T1000 (cell line): Measurements from ENCODE around the gene TNNC2.
A peak's percentile ranks its signal among the peaks of the same experiment; 100 is the strongest.
"Not testable (repeated sequence)": the region's sequence is repeated elsewhere in the genome, so short reads cannot be mapped to it uniquely, and the experiment has no call there.

Experiments used
- DNase-seq: peaks from one replicate; lab custom pipeline; 2025; ENCODE audit warnings: mixed read lengths; lab: John Stamatoyannopoulos, UW

TNNC2 gene

DNA sequence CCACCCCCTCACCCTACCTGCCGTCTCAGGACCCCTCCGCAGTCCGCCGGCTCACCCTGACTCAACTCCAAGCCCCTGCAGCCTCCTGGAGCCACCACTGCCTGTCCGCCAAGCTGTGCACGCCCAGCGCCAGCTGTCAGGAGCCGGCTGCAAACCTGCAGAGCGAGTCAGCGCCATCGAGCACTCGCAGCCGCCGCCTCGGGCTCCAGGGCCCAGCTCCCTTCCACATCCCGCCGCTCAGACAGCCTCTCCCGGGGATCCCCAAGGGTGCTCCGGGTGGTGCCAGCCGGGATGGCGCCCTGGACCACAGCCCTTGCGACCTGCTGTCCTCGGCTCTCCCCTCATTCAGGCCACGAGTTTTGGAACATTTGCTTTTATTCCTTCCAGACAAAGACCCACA, 4.3 kb downstream of the TNNC2 start:
- DNase-seq, result peak; percentile 41

DNA sequence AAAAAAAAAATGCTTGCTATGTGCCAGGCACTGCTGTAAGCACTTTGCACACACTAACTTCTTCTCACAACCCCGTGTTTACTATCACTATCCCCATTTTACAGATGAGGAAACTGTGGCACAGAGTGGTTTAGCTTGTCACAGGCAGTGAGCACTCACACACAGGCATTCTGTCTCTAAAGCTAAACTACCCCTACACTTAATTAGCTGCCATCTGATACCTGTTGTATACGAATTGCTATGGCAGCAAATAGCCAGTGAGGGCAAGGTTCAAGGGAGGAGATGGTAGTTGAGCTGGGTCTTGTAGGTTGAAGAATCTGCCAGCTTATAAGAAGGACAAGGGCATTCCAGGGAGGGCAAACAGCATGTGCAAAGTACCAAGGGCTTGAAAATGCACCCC, 5.2 kb downstream of the TNNC2 start:
- no peak for DNase-seq

DNA sequence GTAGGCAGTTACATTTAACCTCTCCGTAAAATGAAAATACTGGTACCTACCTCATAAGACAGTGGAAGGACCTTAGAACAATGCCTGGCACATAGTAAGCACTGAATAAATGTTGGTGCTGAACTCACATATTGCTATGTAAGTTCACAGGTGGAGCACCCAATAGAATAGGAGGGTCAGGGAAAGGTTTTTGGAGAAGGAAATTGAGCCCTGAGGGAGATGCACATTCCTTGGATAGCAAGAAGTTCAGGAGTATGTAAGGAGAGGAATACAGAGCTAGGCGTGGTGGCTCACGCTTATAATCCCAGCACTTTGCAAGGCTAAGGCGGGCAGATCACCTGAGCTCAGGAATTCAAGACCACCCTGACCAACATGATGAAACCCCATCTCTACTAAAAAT, 7.6 kb downstream of the TNNC2 start:
- no peak for DNase-seq

DNA sequence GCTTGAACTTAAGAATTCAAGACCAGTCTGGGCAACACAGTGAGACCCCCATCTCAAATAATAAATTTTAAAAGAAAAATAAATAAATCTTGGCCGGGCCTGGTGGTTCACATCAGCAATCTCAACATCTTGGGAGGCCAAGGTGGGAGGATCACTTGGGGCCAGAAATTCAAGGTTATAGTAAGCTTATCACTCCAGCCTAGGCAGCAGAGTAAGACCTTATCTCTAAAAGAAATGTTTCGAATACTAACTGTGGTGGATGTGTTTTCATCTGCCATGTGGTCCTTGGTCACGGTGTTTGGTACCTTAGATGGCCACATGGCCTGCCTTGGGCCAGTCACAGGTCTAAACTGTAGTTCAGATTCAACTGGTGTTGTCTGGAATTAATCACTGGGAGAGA, 8.9 kb downstream of the TNNC2 start:
- DNase-seq, result no peak

DNA sequence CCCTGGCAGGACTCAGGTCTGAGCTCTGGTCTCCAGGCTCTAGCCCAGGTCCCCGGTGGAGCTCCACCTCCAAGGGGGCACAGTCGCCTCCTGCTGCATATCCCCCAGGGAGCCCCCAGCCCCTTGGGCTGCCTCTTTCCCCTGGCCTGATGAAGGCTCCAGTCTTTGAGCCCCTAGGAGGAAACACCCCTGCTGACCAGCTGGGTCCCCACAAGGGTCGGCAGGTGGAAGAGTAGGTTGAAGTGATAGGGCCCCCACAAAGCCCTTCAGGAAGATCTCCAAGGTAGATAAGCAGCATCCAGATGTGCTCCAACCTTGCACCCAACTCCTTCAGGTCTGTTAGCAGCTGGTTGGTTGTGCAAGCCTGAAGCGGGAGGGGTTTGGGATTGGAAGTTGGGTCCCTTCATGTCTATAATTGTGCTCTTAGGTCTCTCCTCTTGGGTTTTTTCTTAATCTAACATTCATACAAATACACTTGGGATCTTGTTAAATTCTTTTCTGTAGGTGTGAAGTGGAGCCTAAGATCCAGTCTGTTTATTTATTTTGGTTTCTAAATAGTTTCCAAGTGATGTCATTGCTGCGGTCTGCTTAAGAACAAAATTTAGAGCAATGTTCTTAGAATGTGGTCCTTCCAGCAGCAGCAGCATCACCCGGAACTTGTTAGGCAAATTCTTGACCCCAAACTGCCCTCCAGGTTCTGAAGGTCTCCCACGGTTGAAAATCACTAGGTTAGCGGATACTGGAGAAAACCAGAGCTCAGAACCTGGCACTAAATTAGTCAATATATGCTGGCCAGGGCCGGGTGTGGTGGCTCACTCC, 9.5 kb downstream of the TNNC2 start:
- peak; percentile 63 for DNase-seq

DNA sequence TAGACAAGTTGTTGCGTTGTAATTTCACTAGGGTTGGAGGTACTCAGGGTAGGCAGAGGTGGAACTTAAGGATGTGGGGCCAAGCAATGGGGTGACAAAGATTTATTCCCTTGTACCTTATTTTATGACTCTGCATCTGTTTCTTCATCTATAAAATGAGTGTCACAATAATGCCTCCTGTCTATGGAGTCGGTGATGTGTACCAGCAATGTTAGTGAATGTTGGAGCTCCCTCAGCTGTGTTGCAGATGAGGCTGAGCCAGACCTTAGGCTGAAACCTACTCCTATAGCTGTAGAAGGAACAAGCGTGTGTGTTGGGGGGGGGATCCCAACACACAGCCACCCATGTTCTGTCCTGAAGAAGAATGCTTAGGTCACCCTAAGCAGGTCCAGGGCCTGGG, 10.2 kb downstream of the TNNC2 start:
- no peak for DNase-seq

DNA sequence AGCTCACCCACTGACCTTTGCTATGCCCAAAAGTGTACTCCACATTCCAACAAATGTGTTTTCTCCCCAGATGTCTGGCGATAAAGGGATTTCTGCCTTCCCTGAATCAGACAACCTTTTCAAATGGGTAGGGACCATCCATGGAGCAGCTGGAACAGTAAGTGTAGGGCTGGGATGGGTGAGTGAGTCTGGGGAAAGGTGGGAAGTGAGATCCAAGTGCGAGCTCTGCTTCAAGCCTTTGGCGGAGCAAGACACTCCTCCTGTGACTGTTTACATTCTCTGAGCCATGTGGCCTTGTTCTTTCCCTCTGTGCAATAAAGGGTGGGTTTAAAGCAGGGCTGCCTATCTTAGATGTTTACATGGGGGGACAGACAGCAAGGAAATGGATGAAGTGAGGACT, 12.8 kb downstream of the TNNC2 start:
- no peak for DNase-seq

DNA sequence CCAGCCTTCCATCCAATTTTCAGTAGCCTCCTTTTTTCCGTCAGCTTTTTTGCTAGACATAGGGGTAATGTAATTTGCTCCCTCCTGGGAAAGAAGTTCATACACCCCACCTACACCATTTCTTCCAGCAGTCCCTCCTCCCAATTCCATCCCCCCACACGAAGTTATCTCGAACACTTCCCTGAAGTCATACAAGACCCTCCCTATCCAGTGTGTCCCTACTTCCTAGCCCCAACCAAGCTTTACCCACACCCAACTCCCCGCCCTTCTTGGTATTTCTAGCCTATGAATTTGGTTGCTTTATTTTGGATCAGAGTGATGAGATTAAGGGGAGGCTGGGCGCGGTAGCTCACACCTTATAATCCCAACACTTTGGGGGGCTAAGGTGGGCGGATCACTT, 13.6 kb downstream of the TNNC2 start:
- DNase-seq, result no peak

DNA sequence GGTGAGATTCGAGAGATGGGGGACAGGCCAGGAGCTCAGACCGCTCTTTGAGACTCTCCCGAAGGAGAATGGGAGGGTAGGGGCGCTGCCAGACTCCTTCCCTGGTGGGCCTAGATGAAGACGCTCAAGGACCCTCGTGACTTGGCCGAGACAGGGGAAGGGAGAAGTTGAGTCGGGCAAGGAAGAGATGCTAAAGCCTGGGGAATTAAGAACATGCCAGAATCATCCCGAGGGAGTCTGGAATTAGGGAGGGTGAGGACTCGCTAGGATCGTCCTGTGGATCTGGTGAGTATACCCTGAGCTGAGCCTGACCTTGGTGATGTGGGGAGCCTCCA, 14.1 kb downstream of the TNNC2 start:
- no peak for DNase-seq

DNA sequence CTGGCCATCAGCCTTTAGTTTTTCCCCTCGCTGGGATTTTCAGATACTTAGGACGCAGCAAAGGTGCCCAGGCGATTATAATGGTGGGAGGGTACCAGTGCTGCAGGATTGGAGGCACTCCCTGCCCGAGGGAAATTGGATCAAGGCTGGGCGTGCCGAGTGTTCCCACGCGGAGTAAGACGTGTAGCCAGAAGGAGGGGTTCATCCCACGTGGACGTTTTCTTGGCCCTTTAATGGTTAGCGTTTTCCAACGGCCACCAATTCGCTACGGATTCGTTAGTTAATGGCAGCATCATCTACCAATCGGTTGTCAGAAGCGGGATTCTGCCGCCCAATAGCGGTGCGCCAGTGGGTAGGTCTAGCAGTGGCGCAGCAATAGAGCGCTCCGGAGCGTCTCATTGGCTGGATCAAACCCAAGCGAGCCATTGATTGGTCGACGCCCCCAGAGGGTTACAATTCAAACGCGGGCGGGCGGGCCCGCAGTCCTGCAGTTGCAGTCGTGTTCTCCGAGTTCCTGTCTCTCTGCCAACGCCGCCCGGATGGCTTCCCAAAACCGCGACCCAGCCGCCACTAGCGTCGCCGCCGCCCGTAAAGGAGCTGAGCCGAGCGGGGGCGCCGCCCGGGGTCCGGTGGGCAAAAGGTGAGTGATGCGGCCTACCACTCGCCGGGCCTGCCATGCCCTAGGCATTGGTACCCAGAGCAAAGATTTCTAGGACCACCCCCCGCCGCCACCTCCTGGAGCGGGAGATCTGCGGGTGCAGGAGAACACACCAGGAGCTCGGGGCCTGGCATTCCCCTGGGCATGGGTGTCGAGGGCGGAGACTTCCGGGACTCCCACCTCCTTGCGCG, 14.7 kb downstream of the TNNC2 start, which contains the start of gene UBE2C:
Gene UBE2C, plus strand, starts transcription at position 488 of the 849 bp plus-strand sequence. Its CDS starts 52 bp downstream, at position 540.
- peak; percentile 99 for DNase-seq

DNA sequence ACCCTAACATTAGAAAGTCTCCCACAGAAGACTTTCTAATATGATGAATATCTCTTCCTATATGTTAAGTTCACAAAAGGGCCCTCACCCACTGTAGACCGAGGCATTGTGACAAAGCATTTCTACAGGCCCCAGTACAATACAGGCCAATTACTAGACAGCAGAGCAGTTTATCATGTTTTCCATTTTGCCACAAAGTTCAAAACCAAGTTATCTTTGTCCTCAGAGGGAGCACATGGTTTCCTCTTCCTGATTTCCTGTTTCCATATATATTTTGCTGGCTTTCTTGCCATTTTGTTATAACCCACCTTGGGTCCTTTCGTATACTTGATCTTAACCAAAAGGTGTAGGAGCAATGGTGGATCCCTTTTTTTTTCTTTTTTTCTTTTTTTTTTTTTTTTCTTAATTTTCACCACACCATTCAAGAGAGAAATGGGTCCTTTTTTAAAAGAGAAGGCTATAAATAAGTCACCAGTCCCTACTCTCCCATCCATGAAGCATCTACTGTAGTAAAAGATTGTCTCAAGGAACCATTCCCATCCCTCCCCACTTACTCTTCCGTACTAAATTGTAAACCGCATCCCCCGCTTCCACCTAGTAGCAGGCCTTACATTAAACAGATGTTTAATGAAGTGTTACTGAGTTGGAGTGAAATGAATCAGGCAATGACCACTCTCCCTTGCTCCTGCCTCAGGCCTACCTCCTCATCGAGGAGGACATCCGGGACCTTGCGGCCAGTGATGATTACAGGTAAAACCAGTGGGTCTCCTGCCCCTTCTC, 16.7 kb downstream of the TNNC2 start:
- no peak for DNase-seq

DNA sequence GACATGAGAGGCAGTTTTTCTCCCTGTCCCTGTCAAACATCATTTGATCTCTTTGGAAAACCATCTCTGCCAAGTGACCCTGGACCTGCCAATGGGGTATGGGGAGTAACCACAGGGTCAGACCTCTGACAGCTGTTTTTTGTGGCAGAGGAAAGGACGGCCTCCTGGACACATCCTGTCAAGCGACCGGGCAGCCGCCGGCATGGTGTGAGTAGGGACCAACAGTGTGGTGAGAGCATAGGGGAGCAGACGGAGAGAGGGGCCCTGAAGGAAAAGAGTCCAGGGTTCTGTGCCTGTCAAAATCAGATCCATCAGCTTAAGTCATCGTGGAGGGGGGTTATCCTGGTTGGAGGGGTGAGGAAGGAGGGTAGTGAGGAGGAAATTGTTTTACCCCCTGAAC, 25.3 kb downstream of the TNNC2 start:
- no peak for DNase-seq

DNA sequence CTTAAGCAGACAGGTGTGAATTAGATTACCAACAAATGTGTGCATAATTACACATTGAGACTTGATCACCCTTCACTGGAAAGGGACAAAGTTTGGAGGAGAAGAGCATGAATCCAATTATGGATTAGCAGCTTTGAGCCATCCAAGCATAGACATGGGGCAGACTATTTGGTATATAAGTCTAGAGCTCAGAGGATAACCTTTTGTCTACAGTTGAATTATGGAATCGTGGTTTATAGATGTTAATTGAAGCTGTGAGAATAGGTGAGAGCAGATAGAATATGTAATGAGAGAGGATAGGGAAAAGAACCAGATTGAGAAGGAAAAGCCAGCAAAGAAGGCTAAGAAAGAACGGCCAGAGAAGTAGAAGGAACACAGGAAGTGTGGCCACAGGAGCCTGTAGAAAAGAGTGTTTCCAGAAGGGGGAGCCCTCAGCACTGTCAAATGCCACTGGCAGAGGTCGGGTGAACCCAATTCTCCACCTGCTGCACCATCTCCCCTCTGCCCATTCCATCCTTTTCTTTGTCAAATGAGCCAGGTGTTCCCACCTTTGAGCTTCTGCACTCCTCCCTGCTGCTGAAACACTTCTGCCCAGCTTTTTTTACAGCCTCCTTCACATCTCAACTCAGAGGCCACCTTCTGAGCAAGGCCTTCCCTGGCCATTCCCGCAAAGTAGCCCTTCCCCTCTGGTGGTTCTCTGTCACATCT, 28.0 kb downstream of the TNNC2 start:
- DNase-seq, result peak; percentile 30

DNA sequence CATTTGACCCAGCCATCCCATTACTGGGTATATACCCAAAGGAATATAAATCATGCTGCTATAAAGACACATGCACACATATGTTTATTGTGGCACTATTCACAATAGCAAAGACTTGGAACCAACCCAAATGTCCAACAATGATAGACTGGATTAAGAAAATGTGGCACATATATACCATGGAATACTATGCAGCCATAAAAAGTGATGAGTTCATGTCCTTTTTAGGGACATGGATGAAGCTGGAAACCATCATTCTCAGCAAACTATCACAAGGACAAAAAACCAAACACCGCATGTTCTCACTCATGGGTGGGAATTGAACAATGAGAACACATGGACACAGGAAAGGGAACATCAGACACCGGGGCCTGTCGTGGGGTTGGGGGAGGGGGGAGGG, 29.2 kb downstream of the TNNC2 start:
- DNase-seq, result not testable (repeated sequence)

DNA sequence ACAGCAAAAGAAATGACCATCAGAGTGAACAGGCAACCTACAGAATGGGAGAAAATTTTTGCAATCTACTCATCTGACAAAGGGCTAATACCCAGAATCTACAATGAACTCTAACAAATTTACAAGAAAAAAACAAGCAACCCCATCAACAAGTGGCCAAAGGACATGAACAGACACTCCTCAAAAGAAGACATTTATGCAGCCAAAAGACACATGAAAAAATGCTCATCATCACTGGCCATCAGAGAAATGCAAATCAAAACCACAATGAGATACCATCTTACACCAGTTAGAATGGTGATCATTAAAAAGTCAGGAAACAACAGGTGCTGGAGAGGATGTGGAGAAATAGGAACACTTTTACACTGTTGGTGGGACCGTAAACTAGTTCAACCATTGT, 29.6 kb downstream of the TNNC2 start:
- DNase-seq, result not testable (repeated sequence)

DNA sequence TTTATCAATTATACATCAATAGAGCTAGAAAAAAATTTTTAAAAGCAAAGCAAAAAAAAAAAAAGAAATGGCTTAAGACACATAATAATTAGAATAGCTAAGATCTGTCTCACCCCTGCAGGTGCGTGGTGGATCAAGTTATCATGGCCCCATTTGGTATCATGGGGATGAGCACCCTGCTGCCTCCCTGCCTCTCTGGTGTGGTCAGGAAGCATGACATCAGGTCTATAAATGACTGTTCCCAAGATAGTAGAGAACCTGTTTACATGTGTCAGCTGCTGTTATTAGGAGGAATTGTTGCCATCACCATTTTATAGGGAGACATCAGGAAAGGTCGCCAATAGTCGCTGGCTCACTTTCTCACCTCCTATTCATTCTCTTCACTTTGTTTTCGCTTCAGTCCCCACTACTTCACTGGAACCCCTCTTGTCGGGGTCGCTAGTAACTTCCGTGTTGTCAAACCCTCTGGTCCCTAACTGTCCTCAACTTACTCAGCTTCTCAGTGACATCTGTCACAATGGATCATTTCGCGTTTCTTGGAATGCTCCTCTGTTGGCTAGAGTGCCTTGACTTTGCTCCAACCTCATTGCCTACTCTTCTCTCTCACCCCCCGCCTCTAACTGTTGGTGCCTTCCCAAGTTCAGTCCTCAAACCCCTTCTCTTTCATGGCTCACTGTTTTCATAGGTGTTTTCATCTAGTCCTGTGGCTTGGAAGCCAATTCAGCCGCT, 30.6 kb downstream of the TNNC2 start:
- no peak for DNase-seq

DNA sequence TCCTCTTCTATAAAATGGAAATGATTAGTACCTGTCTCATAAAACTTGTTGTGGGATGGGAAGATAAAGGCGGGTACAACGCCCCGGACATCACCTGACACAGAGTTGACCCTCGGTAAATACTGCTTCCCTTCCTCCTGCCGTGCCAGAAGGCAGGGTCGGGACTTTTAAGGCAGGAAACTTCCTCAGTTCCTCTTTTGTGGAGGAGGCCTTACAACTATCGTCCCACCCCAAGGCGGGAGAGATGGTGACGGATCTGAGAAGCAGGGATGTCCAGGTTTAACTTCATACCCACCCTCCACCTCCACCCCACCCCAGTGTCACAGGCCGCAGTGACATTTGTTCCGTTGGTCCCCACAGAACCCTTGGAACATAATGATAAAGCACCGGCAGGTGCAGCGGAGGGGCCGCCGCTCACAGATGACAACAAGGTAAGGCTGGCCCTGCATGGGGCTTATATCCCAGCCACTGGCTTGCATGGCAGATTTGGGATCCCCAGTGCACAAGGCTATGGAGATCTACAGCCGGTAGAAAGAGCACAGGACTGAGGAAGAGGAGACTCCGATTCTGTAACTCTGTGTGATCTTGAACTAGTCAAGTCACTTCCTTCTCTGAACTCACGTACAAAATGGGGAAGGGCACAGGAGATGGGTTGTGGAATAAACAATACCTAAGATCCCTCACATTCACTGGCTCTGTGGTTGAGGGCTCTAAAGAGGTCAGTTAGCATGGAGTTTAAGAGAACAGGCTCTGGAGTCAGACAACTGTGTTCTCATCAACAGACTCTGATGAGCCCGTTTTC, 34.6 kb downstream of the TNNC2 start:
- DNase-seq, result no peak

DNA sequence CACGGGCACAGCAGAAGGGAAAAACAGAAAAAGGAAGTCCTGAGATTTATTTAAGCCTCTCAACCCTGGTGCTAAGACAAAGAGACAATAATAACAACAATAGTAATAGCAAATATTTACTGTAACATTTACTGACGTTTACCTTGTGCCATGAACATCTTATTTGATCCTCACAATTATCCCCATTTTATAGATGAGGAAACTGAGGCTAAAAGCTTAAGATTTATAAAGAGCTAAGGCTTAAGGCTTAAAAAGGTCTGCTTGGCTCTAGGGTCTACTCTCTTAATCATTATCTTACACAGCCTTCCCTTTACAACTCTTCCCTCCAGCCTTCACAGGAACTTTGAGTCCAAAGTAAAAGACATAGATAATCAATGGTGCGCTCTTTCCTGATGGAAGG, 38.8 kb downstream of the TNNC2 start:
- DNase-seq, result no peak

DNA sequence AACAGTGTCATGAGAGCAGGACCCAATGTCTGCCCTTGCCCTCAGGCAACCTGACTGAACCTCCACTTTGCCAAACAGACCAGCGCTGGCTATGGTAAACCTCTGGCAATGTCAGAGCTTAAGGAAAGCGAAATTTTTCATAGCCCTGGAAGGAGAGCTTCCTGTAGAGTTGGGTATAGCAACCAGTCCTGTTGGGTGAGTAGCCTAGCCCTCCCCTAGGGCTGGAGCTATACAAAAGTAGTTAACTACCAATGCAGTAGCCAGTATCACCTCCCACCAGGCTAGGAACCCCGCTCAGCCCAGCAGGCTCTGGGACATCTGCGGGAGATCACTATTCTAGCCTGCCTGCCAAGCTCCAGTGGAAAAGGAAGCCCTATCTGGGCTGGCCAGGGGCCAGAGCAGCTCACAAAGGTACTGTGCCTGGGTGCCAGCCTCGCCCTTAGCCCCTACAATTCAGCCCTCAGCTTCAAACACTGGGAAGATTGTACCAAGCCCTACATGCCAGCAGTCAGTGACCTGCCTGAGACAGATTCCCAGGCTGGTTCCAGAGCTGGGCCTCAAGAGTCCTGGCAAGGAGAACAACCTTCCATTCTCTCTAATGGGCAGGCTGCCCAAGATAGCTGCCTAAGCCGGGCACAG, 43.3 kb downstream of the TNNC2 start:
- no peak for DNase-seq

DNA sequence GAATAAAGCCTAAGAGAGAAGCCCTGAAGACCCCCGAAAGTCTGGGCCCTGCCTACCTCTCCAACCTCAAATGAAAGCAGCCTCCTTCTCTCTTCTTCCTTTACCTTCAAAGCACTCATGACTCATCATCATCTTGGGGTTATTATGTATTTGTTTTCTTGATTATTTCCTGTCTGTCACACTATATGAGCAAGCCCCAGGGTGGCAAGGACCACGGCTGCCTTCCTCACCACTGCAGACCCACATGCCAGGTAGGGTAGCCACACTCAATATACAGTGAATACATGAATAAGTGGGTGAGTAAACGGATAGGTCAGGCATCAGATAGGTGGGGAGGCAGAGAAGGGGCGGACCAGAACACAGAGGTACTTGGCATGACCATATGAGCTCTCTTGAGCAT, 44.2 kb downstream of the TNNC2 start:
- DNase-seq, result peak; percentile 26
